T-helper 22 cell (primary cell): ENCODE measurements around the gene C1QTNF7.

ENCODE experiments used
- DNase-seq: peaks from one replicate; pipeline ENCODE4 v3.0.0-alpha.2; 2020; ENCODE audit warnings: low read depth

C1QTNF7 gene

GRCh38 chr4:15427701-15428100, at the start of gene C1QTNF7:
Gene C1QTNF7, plus strand, starts transcription at chr4:15428033. Its CDS starts 7,711 bp downstream, at chr4:15435744.
- DNase-seq = no peak

- no peak for DNase-seq
Measured at GRCh38 chr4:15378062-15378461, 49.8 kb upstream of the C1QTNF7 start.

- no peak for DNase-seq
Measured at GRCh38 chr4:15378493-15378892, 49.3 kb upstream of the C1QTNF7 start.

GRCh38 chr4:15381806-15382338, 46.0 kb upstream of the C1QTNF7 start:
- no peak for DNase-seq

- DNase-seq = no peak
Measured at GRCh38 chr4:15382669-15383273, 45.1 kb upstream of the C1QTNF7 start.

- DNase-seq = no peak
Measured at GRCh38 chr4:15385515-15385914, 42.3 kb upstream of the C1QTNF7 start.

- DNase-seq = no peak
Measured at GRCh38 chr4:15385928-15386327, 41.9 kb upstream of the C1QTNF7 start.

- no peak for DNase-seq
Measured at GRCh38 chr4:15390494-15390893, 37.3 kb upstream of the C1QTNF7 start.

GRCh38 chr4:15392053-15392805, 35.6 kb upstream of the C1QTNF7 start:
- no peak for DNase-seq

- no peak for DNase-seq
Measured at GRCh38 chr4:15395311-15395710, 32.5 kb upstream of the C1QTNF7 start.

- DNase-seq = no peak
Measured at GRCh38 chr4:15396157-15396800, 31.6 kb upstream of the C1QTNF7 start.

GRCh38 chr4:15398001-15398400, 29.8 kb upstream of the C1QTNF7 start:
- DNase-seq = no peak

GRCh38 chr4:15398732-15399131, 29.1 kb upstream of the C1QTNF7 start:
- DNase-seq = no peak

- no peak for DNase-seq
Measured at GRCh38 chr4:15400226-15400625, 27.6 kb upstream of the C1QTNF7 start.

- DNase-seq = no peak
Measured at GRCh38 chr4:15400981-15401671, 26.7 kb upstream of the C1QTNF7 start.

- DNase-seq = no peak
Measured at GRCh38 chr4:15402146-15402545, 25.7 kb upstream of the C1QTNF7 start.

GRCh38 chr4:15402974-15403373, 24.9 kb upstream of the C1QTNF7 start:
- no peak for DNase-seq

- DNase-seq = no peak
Measured at GRCh38 chr4:15405018-15405417, 22.8 kb upstream of the C1QTNF7 start.

GRCh38 chr4:15410750-15411149, 17.1 kb upstream of the C1QTNF7 start:
- no peak for DNase-seq

- no peak for DNase-seq
Measured at GRCh38 chr4:15412461-15412860, 15.4 kb upstream of the C1QTNF7 start.

GRCh38 chr4:15413010-15413622, 14.7 kb upstream of the C1QTNF7 start:
- DNase-seq = no peak

GRCh38 chr4:15413623-15414019, 14.2 kb upstream of the C1QTNF7 start:
- DNase-seq = no peak
